Glomerular visceral epithelial cell (primary cell): Measurements from ENCODE around the gene SPP2.

Experiments
- DNase-seq: peaks from one replicate; pipeline ENCODE4 v3.0.0-alpha.2; 2016; ENCODE audit errors: extremely low spot score

The SPP2 gene

GRCh38 chr2:234038076-234038802, 12.3 kb upstream of the SPP2 start:
- DNase-seq: no peak

GRCh38 chr2:234044157-234044556, 6.3 kb upstream of the SPP2 start:
- peak; percentile 71 for DNase-seq

GRCh38 chr2:234046521-234046920, 4.0 kb upstream of the SPP2 start:
- no peak for DNase-seq

- no peak for DNase-seq
These were observed 3.1 kb upstream of the SPP2 start for GRCh38 chr2:234047361-234047760.

GRCh38 chr2:234048049-234048448, 2.5 kb upstream of the SPP2 start:
- no peak for DNase-seq

- DNase-seq: no peak
These were observed 1.0 kb downstream of the SPP2 start for GRCh38 chr2:234051374-234052070.

GRCh38 chr2:234058881-234059280, 8.4 kb downstream of the SPP2 start:
- no peak for DNase-seq

- no peak for DNase-seq
These were observed 9.7 kb downstream of the SPP2 start for GRCh38 chr2:234060236-234060635.

GRCh38 chr2:234061624-234062257, 11.2 kb downstream of the SPP2 start:
- DNase-seq: no peak

GRCh38 chr2:234066587-234066986, 16.1 kb downstream of the SPP2 start:
- no peak for DNase-seq

- no peak for DNase-seq
These were observed 21.2 kb downstream of the SPP2 start for GRCh38 chr2:234071664-234072063.

GRCh38 chr2:234072454-234072853, 22.0 kb downstream of the SPP2 start:
- no peak for DNase-seq

GRCh38 chr2:234074751-234075517, 24.4 kb downstream of the SPP2 start:
- no peak for DNase-seq

GRCh38 chr2:234075518-234075915, 25.0 kb downstream of the SPP2 start:
- no peak for DNase-seq

GRCh38 chr2:234075947-234076346, 25.4 kb downstream of the SPP2 start:
- no peak for DNase-seq

GRCh38 chr2:234076451-234076850, 25.9 kb downstream of the SPP2 start:
- DNase-seq: no peak

- no peak for DNase-seq
These were observed 27.6 kb downstream of the SPP2 start for GRCh38 chr2:234078129-234078528.

- DNase-seq: no peak
These were observed 31.7 kb downstream of the SPP2 start for GRCh38 chr2:234081970-234082822.

GRCh38 chr2:234083572-234084348, 33.3 kb downstream of the SPP2 start:
- DNase-seq: no peak

GRCh38 chr2:234091432-234091879, 41.0 kb downstream of the SPP2 start:
- no peak for DNase-seq
